NT2/D1 (cell line): ENCODE data around the gene RNF130.

Source experiments
- YY1 ChIP-seq: IDR thresholded peaks from 2 replicates; pipeline ENCODE4 v1.6.1; 2011; ENCODE audit not compliant: insufficient read length, insufficient read depth
- ZNF274 ChIP-seq: IDR thresholded peaks from 2 replicates; pipeline ENCODE4 v1.6.1; 2011; ENCODE audit warnings: mild to moderate bottlenecking, low read depth, low read length

GRCh38 chr5:180046656-180047055, 24.9 kb downstream of the RNF130 start:
- TF ChIP-seq YY1 (no peak), ZNF274 (no peak)
